CD4-positive, alpha-beta T cell treated with Interferon gamma for 1 hour (primary cell): ENCODE data around the gene GMDS.

Experiments
- DNase-seq: peaks from one replicate; pipeline ENCODE4 v3.0.0-alpha.2; 2020

Gene GMDS

GRCh38 chr6:2237001-2237400, 8.4 kb downstream of the GMDS start:
- DNase-seq, result no peak

DNA sequence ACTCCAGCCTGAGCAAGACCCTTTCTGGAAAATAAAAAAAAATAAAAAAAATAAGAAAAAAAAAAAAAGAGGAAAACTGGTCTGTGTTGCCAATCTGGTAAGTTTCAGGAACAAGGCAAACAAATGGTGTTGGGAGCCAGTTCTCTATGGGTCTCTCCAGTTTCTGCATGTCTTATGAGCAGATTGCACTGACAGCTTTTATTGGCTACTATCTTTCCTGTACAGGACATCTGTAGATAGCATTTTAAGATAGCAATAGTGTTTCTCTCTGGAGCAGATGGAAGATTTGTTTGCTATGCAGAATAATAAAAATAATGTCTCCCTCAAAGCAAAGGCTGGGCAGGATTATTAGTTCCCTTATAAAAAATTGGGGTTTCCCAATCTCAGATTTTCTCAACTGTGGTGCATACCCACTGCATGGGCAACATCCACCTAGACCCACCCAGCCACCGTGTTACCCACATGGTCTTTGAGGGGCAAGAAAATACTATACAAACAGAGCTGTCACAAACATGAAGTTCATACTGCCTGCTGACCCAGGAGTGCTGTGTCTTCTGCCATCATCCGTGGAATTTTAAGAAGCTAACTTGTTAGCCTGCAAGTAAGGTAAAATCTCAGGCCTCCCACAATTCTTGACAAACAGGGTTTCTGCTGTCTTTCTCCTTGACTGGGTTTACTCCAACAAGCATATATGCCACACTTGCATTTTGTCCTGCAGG, 9.5 kb downstream of the GMDS start:
- no peak for DNase-seq

DNA sequence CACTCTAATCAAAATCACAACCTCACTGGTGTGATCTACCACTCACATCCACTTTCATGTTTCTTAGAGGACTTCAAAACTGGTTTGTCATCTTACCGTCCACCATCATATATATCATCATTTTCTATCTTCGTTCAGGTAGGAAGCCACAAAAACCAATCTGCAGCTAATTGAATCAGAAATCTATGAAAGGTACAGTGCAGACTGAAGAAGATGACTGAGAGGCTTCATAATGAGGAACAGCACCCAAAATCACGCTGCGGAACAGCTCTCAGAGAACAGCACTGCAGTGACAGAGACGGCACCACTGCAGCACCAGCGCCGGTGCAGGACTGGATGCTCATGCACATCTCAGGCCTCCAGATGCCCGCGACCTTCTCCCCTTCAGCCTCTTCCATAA, 13.0 kb downstream of the GMDS start:
- DNase-seq, result no peak

GRCh38 chr6:2231438-2231837, 14.0 kb downstream of the GMDS start:
- DNase-seq, result no peak

GRCh38 chr6:2230659-2231277, 14.6 kb downstream of the GMDS start:
- no peak for DNase-seq

- DNase-seq, result no peak
These were observed 15.7 kb downstream of the GMDS start for GRCh38 chr6:2229742-2230141.

GRCh38 chr6:2229039-2229438, 16.4 kb downstream of the GMDS start:
- DNase-seq, result no peak

DNA sequence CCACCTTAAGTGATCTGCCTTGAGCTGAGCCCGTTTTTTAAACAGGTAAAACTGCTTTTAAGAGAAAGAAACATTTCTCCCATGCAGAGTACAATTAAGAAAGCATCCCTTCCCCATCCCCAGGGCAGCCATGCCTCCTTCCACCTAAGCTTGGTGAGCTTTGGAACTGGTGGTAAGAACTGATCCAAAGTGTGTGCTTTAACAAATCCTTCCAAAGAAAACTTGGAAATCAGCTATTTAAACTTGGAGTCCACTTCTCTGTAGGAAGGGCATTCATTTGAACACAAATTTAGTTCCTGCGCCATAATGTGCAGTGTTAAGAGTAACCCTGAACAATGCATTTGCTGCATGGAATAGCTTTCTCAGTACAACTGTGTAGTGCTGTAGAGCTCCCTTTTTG, 17.0 kb downstream of the GMDS start:
- DNase-seq, result no peak

DNA sequence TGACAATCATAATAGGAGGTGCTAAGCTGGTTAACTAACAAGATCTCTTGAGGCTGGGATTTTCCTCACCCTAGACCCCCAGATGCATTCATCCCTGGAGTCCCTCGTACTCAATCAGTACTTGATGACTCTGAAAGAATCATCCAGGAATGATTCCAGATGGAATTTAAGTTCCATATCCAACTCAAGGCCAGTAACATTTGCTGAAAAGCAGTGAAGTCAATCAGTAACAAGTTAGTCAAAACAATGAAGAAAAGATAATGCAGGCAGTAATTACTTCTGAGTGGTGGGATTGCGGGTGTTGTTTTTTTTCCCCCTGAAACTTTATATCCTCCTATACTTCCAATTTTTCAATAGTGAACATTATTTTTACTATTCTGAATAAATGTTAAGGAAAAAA, 18.6 kb downstream of the GMDS start:
- DNase-seq, result no peak

DNA sequence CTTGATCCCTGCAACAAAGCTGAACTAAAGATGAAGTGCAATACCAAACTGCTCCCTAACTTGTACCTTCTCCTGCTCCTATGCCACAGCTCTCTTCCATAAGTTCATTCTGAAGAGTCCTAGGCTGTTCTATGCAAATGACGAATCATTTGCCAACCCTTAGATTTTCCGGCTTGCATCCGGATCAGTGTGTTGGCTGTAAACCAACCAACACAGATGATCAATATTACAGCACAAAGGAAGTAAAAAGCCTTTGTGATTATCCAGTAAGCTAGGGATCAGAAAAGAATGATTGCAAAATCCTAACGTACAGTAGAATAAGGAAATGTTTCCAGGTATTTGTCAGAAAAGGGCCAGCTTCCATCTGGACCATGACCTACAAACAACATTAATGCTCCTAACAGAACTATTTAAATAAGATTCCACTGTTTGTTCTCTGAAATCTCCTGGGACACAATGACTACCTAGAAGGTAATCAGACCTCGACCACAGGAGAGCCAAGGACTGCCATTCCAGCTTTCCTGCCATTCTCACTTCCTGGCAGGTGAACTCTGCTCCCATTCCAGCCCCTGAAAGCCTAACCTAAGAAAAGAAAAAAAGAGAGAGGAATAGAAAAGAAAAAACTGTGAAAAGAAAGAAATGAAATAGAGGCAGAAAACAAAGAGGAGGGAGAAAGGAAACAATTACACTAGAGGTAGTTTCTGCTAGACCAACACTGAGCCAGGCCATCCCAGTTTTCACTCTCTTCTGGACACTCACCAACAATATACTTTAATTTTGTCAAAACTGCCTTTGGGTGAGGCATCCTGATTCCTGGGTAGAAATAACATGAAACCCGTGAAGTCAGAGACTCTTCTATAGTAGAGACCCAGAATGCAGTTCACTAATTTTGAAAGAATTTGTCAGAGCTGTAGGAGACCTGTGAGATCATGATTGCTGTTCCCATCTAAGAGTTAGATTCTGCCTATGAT, 19.7 kb downstream of the GMDS start:
- no peak for DNase-seq

- no peak for DNase-seq
These were observed 20.5 kb downstream of the GMDS start for GRCh38 chr6:2224847-2225382.

DNA sequence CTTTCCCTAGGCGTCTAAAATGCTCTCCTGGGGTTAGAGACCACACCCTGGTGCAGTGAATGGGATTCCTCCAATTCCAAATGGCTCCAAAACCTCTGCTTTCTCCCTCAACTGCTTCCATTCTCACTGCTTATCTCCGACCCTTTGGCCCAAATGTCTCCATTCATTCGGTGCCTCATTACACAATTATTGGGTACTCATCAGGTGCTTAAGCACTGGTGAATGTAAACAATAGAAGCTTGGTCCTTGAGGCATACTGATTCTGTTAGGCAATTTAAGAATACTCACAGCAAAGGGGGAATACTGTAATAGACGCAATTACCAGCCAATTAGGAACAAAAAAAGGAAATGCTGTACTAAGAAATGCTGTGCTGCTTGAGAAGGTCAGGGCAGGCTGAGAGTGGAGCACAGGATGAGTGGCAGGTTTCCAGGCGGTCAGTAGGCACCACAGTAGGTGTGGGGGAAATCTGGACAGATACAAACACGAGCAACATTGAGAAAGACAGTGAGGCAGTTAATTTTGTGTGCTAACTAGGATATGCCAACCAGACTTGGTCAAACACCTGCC, 23.0 kb downstream of the GMDS start:
- no peak for DNase-seq

DNA sequence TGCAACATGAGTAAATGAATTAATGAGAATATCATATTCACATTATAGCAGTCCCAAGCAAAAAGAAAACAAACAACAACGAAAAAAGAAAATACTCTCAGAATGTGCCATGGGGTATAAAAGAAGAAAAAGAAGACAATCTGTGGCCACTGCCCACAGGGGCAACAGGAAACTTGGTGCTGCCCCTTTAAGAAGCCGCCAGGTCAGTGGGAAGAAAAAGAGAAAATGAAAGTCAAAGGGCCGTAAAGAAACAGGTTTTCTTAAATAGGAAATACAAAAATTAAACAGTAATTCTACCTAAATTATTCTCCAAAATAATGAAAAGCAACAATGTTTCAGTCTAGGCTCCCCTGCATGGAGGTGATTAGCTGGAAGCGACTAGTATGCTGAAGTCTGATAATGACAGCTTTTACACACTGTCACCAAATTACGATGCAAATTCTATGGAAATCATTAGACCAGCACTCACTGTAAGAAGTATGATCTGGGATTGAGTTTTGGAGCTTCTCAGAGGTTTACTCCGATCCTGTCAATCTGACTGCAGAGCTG, 23.6 kb downstream of the GMDS start:
- no peak for DNase-seq

GRCh38 chr6:2220154-2220553, 25.3 kb downstream of the GMDS start:
- no peak for DNase-seq

- DNase-seq, result no peak
These were observed 26.5 kb downstream of the GMDS start for GRCh38 chr6:2218866-2219265.

DNA sequence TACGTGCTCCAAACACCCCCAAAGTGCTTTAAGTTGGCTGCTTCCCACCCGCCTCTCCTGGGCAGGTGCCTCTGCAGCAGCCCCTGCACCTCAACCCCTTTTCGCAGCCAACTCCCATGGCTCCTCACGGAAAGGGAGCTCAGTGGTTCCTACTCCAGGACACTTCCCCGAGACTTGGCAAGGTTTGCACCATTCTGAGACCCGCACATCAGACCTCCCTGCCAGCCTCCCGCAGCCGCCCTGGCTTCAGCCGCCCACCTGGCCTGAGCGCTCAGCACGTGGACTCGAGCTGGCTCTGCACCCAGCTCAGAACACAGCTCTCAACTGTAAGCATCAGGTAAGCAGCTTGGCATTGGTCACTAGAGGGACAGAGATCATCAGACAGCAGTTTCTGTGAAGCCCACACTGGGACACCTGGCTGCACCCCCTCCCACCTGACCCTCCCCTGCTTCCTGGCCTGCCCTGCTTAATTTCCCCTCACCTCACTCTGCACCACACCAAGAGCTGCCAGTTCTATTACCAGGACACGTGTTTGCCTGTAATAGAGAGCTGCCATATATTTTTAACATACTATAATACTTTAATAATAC, 28.5 kb downstream of the GMDS start:
- no peak for DNase-seq

DNA sequence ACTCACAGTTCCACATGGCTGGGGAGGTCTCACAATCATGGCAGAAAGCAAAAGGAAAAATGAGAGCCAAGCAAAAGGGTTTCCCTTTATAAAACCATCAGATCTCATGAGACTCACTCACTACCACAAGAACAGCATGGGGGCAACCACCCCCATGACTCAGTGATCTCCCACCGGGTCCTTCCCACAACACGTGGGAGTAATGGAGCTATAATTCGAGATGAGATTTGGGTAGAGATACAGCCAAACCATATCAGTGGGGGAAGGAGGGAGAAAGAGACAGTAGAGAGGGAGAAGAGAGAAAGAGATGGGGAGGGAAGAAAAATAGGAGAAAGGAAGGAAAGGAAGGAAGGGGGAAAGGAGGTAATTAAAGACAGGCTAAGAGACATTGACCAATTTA, 30.1 kb downstream of the GMDS start:
- DNase-seq, result no peak

GRCh38 chr6:2213086-2213485, 32.3 kb downstream of the GMDS start:
- DNase-seq, result no peak

DNA sequence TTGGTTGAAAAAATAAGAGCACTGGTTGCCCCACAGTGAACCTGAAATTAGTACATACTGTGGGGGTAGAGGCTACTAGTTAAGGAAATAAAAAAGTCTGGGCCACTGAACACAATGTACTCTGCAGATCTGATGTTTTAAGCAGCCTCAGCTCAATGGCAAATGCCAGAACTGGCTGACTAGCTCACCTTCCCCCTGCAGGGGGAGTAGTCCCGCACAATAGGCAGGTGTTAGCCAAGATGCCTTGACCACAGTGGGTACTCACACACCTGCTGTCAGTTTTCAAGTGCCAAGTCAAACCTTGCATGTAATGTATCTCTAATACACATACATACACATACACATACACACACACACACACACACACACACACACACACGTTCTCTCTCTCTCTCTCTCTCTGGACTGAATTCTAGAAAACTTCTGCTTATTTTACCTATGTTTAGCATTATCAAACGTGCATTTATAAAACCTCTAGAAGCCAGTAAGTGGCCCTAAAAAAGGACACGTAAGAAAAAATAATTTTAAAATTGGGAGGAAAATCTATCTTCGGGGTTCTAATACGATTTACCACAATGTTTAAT, 36.1 kb downstream of the GMDS start:
- DNase-seq, result peak; percentile 28

GRCh38 chr6:2208468-2208867, 36.9 kb downstream of the GMDS start:
- DNase-seq, result no peak

DNA sequence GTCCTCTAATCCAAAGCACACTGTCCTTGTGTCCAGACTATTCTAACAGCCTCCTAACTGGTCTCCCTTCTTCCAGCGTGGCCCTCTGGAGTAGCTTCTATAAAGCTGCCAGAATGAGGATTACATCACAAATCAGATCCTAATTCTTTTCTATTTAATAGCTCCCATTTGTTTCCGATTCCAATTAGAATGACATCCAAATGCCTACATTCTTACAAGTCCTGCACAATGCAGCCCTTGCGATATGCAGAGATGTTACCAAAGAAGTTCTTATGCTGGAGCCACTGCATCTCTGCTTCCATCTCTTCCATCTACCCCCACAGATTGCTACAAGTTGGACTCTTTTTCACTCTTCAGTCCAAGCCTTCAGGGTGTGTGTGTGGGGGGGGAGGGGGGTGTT, 40.0 kb downstream of the GMDS start:
- no peak for DNase-seq

DNA sequence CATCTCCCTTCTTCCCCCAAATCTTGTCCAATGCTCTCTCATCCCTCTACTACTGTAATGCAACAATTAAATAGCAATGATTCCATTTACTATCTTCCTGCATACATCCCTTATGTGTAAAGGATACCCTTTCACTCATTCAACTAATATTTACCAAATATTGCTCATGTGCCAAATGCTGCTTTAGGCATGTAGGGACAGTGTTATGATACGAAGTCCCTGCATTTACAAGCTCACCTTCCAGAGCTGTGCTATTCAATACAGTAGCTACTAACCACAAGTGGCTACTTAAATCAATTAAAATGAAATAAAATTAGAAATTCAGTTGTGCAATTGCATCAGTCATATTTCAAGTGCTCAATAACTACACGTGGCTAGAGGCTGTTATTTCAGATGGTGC, 41.1 kb downstream of the GMDS start:
- no peak for DNase-seq
